GM21529 (cell line): ENCODE measurements around the gene HMGB2.

ENCODE experiments used
- ATAC-seq: cut with Tn5 transposase; IDR thresholded peaks from one replicate; pipeline ENCODE4 v1.9.1; 2021; ENCODE audit not compliant: unreplicated experiment

Gene HMGB2

GRCh38 chr4:173288698-173289352 lies 45.3 kb downstream of the HMGB2 start:
- ATAC-seq: peak; percentile 9

- ATAC-seq: peak; percentile 82
Observed at GRCh38 chr4:173288296-173288695, 45.9 kb downstream of the HMGB2 start.

GRCh38 chr4:173287486-173287885 lies 46.7 kb downstream of the HMGB2 start:
- ATAC-seq: no peak

- no peak for ATAC-seq
Observed at GRCh38 chr4:173284463-173284862, 49.7 kb downstream of the HMGB2 start.

GRCh38 chr4:173282626-173283025 lies 51.5 kb downstream of the HMGB2 start:
- ATAC-seq: no peak

GRCh38 chr4:173282256-173282562 lies 51.9 kb downstream of the HMGB2 start:
- no peak for ATAC-seq

GRCh38 chr4:173281406-173282255 lies 52.5 kb downstream of the HMGB2 start:
- ATAC-seq: no peak
